ENCODE measurements around the gene CPN1.
"Not testable (repeated sequence)": the region's sequence is repeated elsewhere in the genome, so short reads cannot be mapped to it uniquely, and the experiment has no call there.

CPN1 gene

DNA sequence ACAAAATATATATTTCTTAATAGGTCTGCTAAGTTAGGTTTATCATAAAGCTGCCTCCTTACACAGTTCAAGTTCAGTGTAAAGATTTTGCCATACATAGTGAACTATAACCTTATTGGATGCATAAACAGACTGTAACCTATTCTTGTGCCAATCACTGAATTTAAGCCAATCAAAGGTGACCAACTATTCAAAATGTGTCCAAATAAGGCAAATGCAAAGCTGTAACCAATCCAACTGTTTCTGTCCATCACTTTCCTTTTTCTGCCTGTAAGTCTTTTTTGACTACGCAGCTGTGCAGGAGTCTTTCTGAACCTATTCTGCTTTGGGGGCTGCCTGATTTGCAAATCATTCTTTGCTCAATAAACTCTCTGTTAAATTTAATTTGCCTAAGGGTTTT lies 60.3 kb downstream of the CPN1 start:
- no peak for DNase-seq (ENCODE audit: low spot score)

DNA sequence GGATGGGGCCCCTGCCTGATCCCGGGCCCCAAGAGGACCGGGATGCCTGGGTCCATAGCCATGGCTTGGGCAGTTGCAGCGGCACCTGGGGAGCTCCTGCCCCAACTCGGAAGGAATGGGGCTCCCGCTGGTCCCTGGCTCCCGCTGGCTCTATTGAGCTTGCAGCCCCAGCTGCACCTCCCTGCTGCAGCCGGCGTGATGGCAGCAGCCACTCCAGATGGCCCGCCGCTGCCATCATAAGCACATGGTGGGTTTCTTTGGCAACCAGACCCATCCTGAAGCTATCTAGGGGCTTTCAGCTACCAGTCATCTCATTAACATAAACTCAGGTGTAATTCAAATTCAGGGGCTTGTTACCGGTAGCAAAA lies 60.8 kb downstream of the CPN1 start:
- DNase-seq (ENCODE audit: low spot score) = no peak

DNA sequence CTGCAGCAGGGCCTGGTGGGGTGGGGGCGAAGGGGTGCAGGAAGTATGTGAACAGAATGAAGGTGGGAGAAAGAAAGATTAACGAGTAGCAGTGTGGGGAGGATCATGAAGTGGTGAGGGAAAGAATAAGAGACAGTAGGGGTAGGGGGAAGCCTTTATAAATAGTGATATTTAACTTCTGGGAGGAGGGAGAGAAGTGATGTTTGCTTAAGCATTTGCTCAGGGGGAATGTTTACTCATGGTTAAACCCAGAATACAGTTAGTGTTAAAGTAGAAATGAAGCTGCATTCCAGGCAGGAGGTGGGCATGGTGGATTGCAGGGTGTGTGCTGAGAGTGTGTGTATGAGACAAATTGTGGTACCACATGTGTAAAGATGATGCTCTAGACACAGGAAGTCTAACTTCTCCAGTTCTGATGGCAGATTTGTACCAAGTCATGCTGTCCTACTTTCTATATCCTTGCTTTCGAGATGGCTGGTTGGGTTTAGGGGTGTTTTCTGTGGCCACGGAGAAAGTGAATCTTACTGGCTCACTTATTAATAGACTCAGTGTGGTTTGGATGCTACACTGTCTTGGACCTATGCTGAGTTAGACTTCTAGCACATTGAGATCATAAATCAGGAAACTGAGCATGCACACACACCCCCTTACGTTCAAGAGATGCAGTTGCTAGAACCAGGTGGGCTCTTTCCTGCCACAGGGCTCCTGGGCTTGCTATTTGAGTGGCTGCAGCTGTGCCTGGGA lies 61.4 kb downstream of the CPN1 start:
- DNase-seq (ENCODE audit: low spot score) = no peak

DNA sequence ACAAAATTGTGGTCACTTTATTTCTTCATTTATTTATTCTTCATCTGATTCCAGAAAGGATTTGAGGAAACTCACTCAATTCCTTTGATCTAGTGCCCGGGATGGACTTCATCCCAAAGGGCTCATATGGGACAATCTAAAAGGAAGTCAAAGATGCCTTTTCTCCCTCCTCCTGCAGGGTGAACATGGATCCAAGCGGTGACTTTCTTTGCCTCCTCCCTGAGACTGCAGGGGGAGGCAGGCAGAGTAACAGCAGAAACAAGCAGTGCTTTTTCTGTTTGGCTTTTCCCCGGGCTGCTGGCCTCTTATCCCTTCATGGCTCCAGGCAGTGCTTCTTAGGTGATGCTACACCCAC lies 61.9 kb downstream of the CPN1 start:
- no peak for DNase-seq (ENCODE audit: low spot score)

DNA sequence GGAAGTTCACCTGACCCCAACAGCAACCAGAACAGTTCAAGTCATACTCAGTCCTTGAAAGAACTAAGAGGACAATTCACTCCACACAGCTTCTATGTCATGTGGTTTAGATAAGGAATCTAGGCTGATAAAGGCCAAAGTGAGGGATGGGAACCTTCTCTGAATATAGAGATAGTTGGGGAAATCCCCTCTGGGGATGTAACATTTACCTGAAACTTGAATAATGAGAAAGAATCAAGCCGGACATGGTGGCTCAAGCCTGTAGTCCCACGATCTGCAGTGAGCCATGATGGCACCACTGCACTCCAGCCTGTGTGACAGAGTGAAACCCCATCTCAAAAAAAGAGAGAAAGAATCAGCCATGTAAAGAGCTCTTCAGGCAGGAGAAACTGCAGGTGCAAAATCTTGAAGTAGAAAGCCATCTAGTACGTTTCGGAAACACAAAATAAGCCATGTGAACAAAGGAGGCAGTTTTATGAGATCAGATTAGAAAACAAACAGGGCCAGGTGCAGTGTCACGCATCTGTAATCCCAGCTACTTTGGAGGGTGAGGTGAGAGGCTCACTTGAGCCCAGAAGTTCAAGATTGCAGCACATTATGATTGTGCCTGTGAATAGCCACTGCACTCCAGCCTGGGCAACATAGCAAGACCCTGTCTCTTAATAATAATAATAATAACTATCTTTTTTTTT lies 67.5 kb downstream of the CPN1 start:
- DNase-seq (ENCODE audit: low spot score) = no peak

DNA sequence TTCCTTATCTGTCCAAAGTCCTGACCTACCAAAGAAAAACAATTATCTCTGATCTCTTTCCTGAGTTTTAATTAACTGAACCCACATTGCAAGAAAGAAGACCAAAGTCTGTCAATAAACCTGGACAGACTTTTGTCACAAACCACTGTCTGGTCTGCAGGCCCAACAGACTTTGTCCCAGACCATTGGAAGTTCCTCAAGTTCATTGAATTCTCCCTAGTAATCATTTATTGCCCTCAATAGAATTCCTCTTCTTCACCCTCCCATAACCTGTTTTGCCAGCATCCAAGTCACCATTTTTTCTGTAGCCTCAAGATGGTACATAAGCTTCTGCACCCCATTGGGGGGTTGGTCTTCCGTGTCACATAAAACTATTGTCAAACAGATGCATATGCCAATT lies 68.0 kb downstream of the CPN1 start:
- DNase-seq (ENCODE audit: low spot score) = no peak

DNA sequence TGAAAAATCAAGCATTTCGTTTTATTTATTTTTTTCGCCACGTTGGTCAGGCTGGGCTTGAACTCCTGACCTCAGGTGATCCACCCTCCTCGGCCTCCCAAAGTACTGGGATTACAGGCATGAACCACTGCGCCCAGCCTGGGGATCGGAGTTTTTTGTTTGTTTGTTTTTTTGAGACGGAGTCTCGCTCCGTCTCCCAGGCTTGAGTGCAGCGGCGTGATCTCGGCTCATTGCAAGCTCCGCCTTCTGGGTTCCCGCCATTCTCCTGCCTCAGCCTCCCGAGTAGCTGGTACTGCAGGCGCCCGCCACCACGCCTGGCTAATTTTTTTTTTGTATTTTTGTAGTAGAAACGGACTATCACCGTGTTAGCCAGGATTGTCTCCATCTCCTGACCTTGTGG lies 69.8 kb downstream of the CPN1 start:
- DNase-seq (ENCODE audit: low spot score) = not testable (repeated sequence)

DNA sequence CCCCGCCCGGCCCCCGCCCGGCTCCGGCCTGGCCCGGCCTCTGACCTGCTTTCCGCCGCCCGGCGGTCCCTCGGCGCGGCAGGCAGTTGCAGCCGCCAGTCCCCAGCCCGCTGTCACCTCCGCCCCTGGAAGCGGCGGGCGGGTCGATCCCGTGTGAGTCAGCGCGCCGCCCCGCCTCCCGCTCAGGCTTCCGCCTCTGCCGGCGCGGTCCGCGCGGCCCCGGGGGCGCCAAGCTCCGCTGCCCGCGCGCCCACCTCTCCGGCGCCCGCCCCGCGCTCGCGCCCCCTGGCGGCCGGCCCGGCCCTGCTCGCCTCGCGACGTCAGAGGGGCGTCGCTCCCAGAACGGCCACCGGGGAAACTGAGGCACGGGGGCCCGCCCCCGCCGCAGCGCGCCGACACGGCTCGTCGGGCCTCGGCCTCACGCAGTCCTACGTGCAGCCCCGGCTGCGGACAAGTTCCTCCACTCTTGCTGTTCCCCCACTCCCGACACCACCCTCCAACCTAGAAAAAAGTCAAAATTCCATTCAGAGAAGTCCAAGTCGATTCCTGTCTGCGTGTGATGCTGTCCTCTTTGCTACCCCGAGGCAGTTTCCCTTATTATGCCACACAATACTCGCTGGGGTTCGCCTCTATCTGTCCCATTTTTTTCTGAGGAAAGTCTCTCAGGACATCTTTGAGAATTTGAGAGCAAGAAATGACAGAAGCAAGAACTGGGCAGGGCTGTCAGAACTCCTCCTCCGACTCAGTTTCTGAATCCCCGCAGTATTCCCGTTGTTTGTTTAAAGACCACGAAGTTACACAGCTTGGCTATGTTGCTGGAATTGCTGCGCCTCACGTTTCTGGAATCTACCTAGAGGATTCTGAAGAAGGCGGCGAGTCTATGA lies 71.6 kb downstream of the CPN1 start, which contains the start of gene DNMBP:
TSS of gene DNMBP (minus strand) at position 155 of the 884 bp plus-strand sequence. CDS start 37,823 bp downstream, outside the sequence.
- DNase-seq (ENCODE audit: low spot score) = peak; percentile 62

DNA sequence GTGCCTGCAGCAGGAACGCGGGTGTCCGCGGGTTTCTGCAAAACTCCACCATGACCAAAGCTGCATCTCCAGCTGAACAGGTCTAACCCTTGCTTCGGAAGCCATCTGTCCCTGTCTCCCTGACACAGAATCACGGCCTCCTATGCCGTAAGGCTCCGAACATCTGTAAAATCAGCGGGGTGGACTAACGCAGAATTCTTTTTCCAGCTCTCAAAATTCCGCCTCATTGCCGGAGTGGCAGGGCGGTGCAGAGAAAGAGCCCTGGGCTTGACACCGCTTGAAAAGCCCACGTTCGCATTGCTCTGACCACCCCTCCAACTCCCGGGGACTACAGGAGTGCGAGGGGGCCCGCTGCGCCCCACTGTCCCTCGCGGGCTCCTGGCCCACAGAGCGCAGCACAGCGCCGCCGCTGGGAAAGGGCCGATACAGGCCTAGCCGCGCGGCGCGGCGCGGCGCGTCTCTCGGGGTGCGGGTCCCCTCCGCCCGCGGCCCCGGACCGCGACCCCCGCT lies 72.3 kb downstream of the CPN1 start:
- no peak for DNase-seq (ENCODE audit: low spot score)

DNA sequence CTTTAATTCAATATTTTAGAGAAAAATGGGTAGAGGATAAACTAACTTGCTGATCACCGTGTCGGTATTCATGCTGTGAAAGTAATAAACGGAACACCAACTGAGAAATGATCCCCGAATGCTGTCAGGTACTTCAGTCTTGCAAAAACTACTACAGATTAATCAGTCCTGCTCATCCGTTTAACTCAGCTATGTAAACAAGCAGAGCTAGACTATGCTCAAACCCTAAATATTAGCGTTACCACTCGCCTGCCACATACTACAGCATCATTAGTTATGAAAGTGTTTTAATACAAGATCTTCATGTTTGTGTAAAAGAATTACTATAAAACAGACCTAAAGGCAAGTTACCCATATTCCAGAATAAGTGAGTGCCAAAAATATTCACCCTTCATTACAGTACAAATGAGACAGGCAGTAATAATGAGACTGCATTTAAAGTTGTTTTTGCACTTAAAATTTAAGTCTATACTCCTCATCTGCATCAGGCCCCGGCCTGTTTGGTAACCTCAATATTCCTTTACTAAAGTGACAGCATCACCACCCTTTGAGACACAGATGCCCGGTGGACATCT lies 72.9 kb downstream of the CPN1 start:
- DNase-seq (ENCODE audit: low spot score) = no peak

DNA sequence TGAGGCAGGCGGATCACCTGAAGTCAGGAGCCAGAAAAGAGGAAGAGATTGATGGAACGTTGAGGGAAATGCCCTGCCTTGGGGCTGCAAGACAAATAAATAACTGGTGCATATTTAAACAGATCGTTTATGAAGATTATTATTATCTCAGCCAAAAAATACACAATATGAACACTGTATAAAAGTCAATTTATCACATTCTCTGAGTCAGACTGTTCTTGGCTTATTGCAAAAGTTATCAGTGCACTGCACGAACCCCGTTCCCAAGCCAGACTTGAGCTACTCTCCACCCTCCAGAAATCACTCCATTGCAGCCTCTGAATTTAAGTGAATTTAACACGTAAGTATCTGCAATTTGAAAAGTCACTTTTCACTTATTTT lies 73.5 kb downstream of the CPN1 start:
- DNase-seq (ENCODE audit: low spot score) = no peak

DNA sequence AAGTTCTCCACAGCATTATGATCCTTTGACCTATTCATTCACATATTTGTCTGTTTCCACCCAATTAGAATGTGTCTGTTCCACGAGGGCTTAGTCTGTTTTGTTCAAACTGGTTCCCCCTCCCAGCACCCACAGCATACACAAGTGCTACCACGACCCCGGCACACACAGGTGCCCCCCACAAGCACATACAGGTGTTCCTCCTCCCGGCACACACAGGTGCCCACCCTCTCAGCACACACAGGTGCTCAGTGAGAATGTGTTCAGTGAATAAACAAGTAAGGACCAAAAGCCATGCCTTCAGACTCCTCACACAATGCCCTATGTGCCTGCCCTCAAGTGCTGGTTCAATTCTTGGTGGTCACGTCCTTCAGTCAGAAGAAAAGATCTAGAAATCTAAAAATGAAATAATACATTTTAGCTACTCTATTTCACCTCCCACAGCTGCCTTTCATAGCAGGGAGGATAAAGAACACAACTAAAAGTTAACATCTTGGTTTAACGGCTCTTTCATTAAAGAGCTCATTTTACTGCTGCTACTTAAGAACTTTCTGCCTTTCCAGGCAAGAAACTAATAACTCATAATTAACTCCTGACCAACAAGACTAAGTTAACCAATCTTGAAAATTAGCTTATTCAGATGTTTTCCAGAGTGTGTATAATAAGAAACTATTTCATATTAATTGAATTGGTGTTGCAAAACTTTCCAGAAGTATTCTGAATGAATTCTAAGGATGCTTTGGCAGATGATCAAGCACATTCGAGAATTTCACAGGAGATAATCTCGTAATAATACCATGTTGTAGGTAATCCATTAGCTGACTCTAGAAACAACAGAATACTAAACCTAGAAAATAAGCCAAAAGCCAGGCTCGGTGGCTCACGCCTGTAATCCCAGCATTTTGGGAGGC lies 74.2 kb downstream of the CPN1 start:
- no peak for DNase-seq (ENCODE audit: low spot score)

DNA sequence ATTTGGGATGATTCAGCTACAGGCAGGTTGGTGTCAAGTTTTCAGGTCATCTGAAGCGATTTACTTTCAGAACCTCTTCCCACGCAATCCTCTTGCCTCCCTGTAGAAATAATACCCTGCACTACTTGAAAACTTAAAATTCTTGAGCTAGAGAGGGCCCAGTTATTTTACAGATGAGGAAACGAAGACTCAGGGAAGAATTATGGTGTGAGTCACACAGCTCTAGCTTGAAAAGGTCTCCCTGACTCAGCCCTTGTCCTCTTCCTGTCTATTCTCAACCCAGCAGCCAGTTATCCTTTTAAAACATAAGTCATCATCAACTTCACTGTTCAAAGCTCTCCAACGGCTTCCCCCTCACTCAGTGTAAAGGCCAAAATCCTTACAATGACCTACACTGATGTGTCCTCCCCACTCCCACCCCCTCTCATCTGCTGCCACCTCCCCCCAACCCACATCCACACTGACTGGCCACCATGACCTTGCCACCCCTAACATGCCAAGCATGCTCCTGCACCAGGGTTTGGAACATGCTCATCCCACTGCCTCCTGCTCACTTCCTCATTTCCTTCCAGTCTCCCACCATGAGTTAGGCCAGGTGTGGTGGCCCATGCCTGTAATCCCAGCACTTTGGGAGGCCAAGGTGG lies 75.3 kb downstream of the CPN1 start:
- DNase-seq (ENCODE audit: low spot score) = no peak

DNA sequence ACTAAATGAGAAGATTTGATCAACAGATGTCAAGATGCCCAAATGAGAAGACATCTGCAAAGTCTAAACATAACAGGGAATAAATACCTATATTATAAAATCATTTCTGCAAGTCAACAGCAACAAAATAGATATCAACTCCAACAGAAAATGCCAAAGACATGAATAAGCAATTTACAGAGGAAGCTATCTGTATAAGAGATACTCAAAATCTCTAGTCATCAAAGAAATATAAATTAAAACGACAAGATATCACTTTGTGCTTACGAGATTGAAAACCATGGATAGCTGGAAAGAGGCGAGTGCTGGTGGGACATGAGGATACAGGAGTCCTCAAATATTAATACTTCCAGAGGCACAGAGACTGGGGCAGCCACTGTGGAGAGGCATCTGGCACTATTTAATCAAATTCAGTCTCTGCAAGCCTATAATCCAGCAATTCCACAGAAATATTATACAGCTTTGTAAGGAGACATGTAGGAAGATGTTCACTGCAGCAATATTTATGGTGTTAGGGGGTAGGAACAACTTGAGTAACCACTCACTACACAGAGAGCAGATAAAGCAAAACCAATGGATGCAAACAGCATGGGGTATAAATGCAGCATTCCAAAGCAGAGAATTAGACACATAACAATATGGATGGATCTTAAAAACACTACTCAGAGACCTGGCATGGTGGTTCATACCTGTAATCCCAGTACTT lies 76.7 kb downstream of the CPN1 start:
- DNase-seq (ENCODE audit: low spot score) = no peak

DNA sequence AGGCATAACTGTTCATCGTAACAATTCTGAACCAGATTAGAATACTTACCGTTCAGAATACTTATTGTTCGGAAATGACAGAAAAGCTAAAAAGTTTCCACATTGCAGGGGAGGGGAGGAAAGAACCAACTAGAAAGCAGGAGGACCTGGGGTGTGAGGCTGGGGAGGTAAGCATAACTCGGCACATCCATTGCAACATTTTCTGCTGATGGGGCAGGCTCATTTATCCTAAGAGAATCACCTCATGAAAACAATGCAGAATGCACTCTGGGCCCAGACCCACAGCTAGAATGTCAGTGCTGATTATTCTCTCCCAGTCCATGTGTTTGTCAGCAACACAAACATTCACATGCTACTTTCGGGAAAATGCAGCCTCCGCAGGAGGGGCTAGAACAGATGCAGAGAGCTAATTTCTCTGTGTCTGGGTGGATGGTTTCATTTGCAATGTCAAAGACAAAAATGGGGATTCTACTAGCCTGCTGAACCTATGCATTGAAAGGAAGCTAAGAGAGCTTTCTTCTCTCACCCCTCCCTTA lies 81.5 kb downstream of the CPN1 start:
- DNase-seq (ENCODE audit: low spot score) = no peak

DNA sequence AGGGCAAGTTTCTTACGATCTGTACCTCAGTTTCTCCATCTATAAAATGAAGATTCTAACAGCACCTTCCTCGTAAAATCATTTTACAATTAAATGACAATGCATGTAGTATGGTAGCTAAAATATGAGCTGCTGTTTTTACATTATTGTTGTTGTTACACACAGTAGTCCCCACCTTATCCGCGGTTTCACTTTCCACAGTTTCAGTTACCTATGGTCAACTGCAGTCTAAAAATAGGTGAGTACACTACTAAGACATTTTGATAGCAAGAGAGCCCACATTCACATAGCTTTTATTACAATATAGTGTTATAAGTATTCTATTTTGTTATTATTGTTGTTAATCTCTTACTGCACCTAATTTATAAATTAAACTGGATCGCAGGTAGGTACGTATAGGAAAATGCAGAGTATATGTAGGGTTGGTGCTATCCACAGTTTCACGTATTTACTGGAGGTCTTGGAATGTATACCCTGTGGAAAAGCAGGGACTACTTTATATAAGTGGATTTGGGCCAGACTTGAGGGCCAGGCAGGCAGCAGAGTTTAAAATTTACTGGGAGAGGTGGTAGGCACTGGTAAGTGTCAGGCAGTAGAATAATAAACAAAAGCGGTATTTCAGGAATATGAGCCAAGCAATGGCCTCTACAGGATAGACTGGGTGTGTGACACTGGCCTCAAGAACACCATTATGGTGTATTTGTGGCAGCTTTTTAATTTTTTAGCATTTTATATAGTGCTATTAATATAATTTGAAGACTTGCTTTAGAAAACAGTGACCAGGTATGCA lies 82.2 kb downstream of the CPN1 start:
- DNase-seq (ENCODE audit: low spot score) = no peak

DNA sequence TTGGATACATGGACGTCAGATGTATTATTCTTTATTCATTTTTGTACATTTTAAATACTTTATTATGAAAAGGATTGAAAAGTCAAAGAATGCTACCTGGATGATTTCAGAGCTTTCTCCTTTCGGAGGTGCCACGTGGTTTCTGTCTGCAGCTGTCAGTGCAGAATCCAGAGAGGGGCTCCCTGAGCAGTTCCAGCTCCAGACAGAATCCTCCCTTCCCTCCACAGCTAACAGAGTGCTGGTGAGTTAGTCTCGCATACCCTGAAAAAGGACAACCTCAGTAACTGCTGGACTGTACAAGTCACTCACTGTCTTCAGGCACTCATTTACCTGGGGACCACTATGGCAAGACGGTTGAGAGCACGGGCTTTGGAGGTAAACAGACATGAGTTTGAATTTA lies 82.8 kb downstream of the CPN1 start:
- DNase-seq (ENCODE audit: low spot score) = no peak

DNA sequence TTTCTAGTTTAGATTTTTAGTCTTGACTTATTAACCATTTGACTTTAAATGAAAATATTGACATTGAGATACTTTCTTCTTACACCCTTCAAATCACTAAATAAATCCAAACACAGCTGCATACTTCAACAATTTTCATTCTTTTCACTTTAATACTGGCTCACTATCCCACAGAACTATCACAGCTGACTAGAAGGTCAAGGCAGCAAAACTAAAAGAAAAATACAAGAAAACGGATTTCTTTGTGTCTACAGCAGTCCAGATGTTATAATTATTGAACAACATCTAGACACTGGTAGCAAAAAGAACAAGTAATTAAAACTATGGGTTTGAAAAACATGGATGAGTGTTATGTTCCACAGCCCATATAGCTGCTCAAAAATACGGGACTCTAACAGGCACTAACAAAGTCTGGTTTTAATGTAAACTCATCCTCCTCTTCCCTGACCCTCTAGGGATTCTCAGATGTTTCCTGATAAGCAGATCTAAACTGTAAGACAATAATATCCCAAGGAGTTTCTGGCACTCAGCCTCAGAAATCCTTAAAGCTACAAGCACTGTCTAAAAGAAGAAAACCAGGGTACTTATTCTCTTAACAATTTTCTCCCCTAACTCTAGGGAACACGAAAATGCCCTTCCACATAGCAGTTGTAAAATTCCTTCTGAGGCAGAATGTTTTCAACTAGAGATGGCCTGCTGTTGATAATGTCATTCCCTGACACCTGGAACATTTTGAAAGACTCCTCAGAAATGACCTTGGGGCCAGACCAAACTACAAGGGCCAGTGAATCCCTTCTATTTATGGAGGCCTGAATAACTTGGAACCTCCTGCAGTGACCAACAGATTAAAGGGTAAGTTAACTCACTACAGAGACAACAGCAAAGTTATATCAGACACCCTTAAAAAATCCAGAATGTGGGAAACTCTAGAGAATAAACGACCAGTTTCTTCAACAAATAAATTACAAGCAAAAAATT lies 84.7 kb downstream of the CPN1 start:
- no peak for DNase-seq (ENCODE audit: low spot score)
